Colonic mucosa (tissue), 4 donors: ENCODE measurements around the gene KRT222. TPM values are rescaled to one million over a fixed set of nuclear protein-coding genes. Genes with fewer than 3 reads are reported as not detected.
A peak's percentile ranks its signal among the peaks of the same experiment; 100 is the strongest.

ENCODE experiments used
- DNase-seq: peaks from one replicate; pipeline ENCODE4 v3.0.0-alpha.2; 2020
- H3K27ac ChIP-seq: fragments of 200-600 bp; one replicate; pipeline ENCODE4 v1.8.0; 2021
- H3K27me3 ChIP-seq: fragments of 200-600 bp; one replicate; pipeline ENCODE4 v1.8.0; 2021
- H3K36me3 ChIP-seq: fragments of 200-600 bp; one replicate; pipeline ENCODE4 v1.8.0; 2021
- H3K4me1 ChIP-seq: fragments of 200-600 bp; one replicate; pipeline ENCODE4 v1.8.0; 2021; ENCODE audit warnings: mild to moderate bottlenecking
- H3K4me3 ChIP-seq: fragments of 200-600 bp; one replicate; pipeline ENCODE4 v1.8.0; 2021
- H3K9ac ChIP-seq, 2 donors: one replicate each; pipeline ENCODE4 v1.7.0; 2013; ENCODE audit warnings: control low read depth in 2 of 2, low read depth in 2 of 2, low read length in 2 of 2
- H3K9me3 ChIP-seq: fragments of 200-600 bp; one replicate; pipeline ENCODE4 v1.8.0; 2021
- intact Hi-C: fragments of 100-400 bp; cut with DNase I; formaldehyde crosslinking; loops from one replicate; pipeline ENCODE4 v1.14.1; 2022
- total RNA-seq, 2 donors: library from RNA; stranded (reverse); fragmentation: NEBNext Ultra II Directional in 1 of 2; extraction: Animal tissue kit (Norgen Biotek cat#: 25700) in 1 of 2; gene quantifications; one replicate each; pipeline ENCODE4 v1.2.1, GENCODE V29; 2021
- TF ChIP-seq, protein P1 (sequence below): fragments of 200-600 bp; IDR thresholded peaks from one replicate; pipeline ENCODE4 v1.8.0; 2022; ENCODE audit warnings: antibody characterized with exemption, mild to moderate bottlenecking
- donor health status: healthy.
- donor health status: DM: no; HTN: no; CAD: no.
- donor health status: DM: no; HTN: no; CAD: no.

The KRT222 gene
- total RNA-seq, 2 donors from 2014 or later, result 0.69 TPM; not detected in 1

DNA sequence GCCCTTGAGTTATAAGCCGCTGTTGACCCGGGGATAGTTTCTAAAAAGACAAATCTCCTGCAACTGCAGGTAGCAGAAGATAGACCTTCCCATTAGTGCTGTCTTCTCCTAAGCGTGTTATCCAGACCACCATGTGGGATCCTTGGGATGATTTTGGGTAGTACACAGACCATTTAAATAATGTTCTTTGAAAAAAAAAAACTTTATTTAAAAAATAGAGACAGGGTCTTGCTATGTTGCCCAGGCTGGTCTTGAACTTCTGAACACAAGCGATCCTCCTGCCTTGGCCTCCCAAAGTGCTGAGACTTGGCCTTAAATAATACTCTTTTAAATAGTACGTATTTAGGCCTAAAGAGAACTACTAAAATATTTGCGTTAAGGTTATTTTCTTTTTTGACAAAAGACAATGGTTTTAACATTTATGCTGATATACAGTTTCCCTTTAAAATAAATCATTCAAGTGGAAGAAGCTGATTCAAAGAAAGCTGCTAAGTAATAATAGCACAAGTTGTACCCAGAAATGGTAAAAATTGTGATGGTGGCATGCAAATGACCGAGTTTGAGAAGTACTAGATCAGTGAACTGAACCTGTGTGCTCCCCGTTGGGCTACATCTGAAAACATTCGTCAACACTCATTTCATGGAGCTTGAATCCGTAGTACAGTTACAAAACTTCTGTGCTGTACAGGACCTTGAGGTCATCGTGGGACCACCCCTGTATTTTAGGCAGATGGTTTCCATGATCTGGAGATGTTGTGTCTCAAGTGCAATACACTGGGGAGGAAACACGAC is 41.4 kb downstream of the KRT222 start:
- Histone ChIP-seq H3K27ac (no peak overlapping the region), H3K9me3 (no peaks in the 10 kb centered on the region), H3K27me3 (no peaks in the 10 kb centered on the region), H3K4me1 (peaks cover 7% of the 10 kb centered on the region), H3K4me3 (no peak overlapping the region), H3K9ac (no peak overlapping the region), H3K36me3 (no peaks in the 10 kb centered on the region)
- no peak for DNase-seq
- intact Hi-C loops, result loop anchor here (10.0 kb wide), 1 partner anchor 101 kb away; no protein-coding TSS in a partner anchor
- TF ChIP-seq, protein P1, sequence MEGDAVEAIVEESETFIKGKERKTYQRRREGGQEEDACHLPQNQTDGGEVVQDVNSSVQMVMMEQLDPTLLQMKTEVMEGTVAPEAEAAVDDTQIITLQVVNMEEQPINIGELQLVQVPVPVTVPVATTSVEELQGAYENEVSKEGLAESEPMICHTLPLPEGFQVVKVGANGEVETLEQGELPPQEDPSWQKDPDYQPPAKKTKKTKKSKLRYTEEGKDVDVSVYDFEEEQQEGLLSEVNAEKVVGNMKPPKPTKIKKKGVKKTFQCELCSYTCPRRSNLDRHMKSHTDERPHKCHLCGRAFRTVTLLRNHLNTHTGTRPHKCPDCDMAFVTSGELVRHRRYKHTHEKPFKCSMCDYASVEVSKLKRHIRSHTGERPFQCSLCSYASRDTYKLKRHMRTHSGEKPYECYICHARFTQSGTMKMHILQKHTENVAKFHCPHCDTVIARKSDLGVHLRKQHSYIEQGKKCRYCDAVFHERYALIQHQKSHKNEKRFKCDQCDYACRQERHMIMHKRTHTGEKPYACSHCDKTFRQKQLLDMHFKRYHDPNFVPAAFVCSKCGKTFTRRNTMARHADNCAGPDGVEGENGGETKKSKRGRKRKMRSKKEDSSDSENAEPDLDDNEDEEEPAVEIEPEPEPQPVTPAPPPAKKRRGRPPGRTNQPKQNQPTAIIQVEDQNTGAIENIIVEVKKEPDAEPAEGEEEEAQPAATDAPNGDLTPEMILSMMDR, result no peak

DNA sequence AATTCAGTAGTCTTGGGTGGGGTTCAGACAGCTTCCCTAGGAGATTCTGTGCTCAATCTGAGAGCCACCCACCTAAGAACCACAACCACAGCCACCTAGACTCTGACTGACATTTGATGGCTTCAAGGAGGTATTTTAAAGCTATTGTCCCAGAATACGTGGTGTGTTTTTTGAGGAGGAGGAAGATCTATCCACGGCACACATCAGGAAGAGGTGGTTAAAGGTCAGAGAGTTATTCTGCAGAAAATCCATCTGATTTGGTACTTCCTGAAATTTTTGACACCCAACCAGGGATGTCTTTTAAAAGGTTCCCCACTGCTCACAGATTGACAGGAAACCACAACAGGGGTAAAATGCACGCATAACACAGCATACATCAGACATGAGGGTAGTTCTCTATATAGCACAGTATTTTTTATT is 42.5 kb downstream of the KRT222 start:
- DNase-seq, result no peak
- Histone ChIP-seq H3K9me3 (no peaks in the 10 kb centered on the region), H3K4me1 (peaks cover 7% of the 10 kb centered on the region), H3K9ac (no peak overlapping the region), H3K27ac (no peak overlapping the region), H3K4me3 (no peak overlapping the region), H3K27me3 (no peaks in the 10 kb centered on the region), H3K36me3 (no peaks in the 10 kb centered on the region)
- TF ChIP-seq, protein P1, result no peak
- intact Hi-C loops, result loop anchor here (10.0 kb wide), 1 partner anchor 102 kb away; no protein-coding TSS in a partner anchor

DNA sequence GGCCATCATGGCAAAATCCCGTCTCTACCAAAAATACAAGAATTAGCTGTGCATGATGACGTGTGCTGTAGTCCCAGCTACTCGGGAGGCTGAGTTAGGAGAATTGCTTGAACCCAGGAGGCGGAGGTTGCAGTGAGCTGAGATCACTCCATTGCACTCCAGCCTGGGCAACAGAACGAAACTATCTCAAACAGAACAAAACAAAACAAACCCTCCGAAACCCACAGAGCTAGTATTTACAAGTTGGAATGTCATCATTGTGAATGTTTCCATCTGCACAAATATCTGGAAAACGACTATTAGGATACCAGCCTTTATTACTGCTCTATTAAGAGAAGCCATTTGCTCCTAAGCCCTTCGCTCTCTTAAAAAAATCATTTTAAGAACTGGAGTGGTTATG is 43.4 kb downstream of the KRT222 start:
- no peaks in the 10 kb centered on the region for H3K36me3 ChIP-seq
- H3K4me1 ChIP-seq, result peaks cover 7% of the 10 kb centered on the region
- H3K9me3 ChIP-seq, result no peaks in the 10 kb centered on the region
- TF ChIP-seq, protein P1, result no peak
- no peaks in the 10 kb centered on the region for H3K27me3 ChIP-seq
- no peak for DNase-seq
- H3K27ac ChIP-seq, result no peak overlapping the region
- H3K9ac ChIP-seq, result no peak overlapping the region
- H3K4me3 ChIP-seq, result no peak overlapping the region
- intact Hi-C loops, result loop anchor here (10.0 kb wide), 1 partner anchor 103 kb away; no protein-coding TSS in a partner anchor

DNA sequence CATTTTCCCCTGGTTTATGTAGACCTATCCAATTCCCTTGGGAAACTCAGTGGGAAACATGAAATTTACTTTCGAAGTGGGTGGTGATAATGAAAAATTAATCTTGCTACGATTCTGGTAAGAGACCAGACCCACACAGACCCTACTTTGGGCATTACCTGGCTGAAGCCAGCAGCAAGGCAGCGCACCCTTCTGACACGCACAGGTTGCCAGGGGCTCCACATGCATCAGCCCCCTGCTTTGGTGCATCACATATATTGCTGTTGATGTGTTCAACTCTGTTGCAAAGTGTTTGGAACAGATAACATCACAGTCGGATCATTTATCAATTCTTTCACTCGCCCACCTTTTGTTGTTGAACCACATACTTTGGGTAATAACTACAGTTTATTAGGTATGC is 44.0 kb downstream of the KRT222 start:
- no peaks in the 10 kb centered on the region for H3K27me3 ChIP-seq
- no peak overlapping the region for H3K9ac ChIP-seq
- no peak for DNase-seq
- no peak overlapping the region for H3K4me3 ChIP-seq
- no peaks in the 10 kb centered on the region for H3K36me3 ChIP-seq
- peaks cover 7% of the 10 kb centered on the region for H3K4me1 ChIP-seq
- TF ChIP-seq, protein P1, result no peak
- no peak overlapping the region for H3K27ac ChIP-seq
- H3K9me3 ChIP-seq, result no peaks in the 10 kb centered on the region
- intact Hi-C loops, result loop anchor here (10.0 kb wide), 1 partner anchor 104 kb away; no protein-coding TSS in a partner anchor

DNA sequence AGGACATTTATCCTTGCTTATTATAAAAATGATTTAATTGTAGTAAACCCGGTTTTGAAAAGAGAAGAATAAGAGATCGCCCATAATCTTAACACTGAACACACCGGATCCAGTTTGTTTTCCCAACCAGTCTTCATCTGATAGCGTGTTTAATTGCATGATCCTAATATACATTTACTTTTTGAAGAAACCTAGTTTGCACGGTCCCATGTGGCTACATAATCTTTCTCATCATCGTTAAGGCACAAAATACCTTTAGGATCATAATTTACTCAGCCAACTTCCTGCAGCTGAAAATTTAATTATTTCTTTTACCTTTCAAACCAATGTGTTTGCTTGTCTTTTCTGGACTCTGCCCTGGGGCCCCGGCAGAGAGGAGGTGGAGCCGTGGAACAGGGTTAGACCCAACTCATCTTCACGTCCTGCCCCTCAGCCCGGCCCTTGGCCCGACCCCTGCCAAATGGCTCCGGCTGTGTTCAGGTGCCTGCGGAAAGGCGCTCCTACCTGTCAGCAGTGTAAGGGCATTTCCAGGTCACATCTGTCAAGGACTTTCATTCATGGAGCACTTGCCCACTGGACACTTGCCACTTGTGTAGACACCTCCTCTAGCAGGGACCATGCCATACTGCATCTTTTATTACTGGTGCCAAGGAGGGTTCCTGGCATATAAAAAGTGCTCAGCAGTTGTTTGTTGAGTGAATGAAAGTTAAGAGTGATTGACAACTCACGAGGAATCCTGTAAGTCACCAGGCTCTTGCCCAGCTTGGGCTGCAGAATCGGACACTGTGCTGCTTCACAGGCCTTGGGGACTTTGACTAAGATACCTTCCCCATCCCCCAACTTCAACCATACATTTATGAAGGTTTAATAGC is 46.0 kb downstream of the KRT222 start:
- H3K9me3 ChIP-seq, result no peaks in the 10 kb centered on the region
- no peak overlapping the region for H3K9ac ChIP-seq
- H3K27me3 ChIP-seq, result no peaks in the 10 kb centered on the region
- TF ChIP-seq, protein P1, result no peak
- peaks cover 13% of the 10 kb centered on the region for H3K4me1 ChIP-seq
- no peak overlapping the region for H3K27ac ChIP-seq
- no peak overlapping the region for H3K4me3 ChIP-seq
- intact Hi-C loops, result loop anchor here (5.0 kb wide), 1 partner anchor 173 kb away; no protein-coding TSS in a partner anchor
- peak; percentile 51 for DNase-seq
- H3K36me3 ChIP-seq, result no peaks in the 10 kb centered on the region
